Muscle layer of duodenum (tissue), 2 donors: Measurements from ENCODE around the gene NTM.

Experiments used
- H3K27ac ChIP-seq: one replicate; pipeline ENCODE4 v1.7.0; 2013; ENCODE audit warnings: mild to moderate bottlenecking, low read length
- H3K27me3 ChIP-seq: one replicate; pipeline ENCODE4 v1.7.0; 2013; ENCODE audit warnings: low read depth, mild to moderate bottlenecking, control low read depth, low read length
- H3K36me3 ChIP-seq, 2 donors: one replicate each; pipeline ENCODE4 v1.7.0; 2013; ENCODE audit warnings: low read length in 2 of 2, control low read depth in 1 of 2, mild to moderate bottlenecking in 1 of 2; ENCODE audit not compliant: insufficient read depth in 2 of 2, control insufficient read depth in 1 of 2
- H3K4me1 ChIP-seq, 2 donors: one replicate each; pipeline ENCODE4 v1.7.0; 2013; ENCODE audit warnings: low read length in 2 of 2, mild to moderate bottlenecking in 2 of 2, control low read depth in 1 of 2, moderate library complexity in 1 of 2; ENCODE audit not compliant: insufficient read depth in 2 of 2, control insufficient read depth in 1 of 2
- H3K4me3 ChIP-seq, 2 donors: one replicate each; pipeline ENCODE4 v1.7.0; 2013; ENCODE audit warnings: low read length in 2 of 2, low read depth in 1 of 2, mild to moderate bottlenecking in 1 of 2
- H3K9me3 ChIP-seq, 2 donors: one replicate each; pipeline ENCODE4 v1.7.0; 2013; ENCODE audit warnings: low read length in 2 of 2, control low read depth in 1 of 2, mild to moderate bottlenecking in 1 of 2; ENCODE audit not compliant: control insufficient read depth in 1 of 2
- donor health status: healthy.

NTM gene

GRCh38 chr11:131393691-131394090 is 23.3 kb downstream of the NTM start:
- H3K36me3 ChIP-seq, result no peaks in the 10 kb centered on the region
- H3K27me3 ChIP-seq, result no peaks in the 10 kb centered on the region
- H3K4me1 ChIP-seq, result no peaks in the 10 kb centered on the region
- no peak overlapping the region for H3K27ac ChIP-seq
- no peak overlapping the region for H3K4me3 ChIP-seq
- H3K9me3 ChIP-seq, result no peaks in the 10 kb centered on the region

DNA sequence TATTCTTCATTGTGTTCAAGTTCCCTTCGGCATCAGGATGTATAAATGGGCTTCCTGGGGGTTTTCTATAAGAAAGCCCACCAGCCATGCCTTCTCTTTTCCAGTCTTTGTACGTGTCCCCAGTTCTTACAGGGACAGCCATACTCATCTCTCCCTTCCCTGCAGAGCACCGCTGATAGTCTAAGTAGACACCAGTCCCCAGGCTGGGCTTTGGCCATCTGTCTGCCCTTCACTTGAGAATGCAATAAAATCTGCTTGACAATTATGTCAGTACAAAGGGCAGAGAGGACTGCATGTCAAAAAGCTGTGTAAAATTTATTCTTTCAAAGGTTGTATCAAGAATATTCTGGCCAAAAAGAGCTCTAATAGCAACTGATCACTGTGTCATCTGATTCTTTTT is 27.3 kb downstream of the NTM start:
- H3K27ac ChIP-seq, result no peak overlapping the region
- no peaks in the 10 kb centered on the region for H3K9me3 ChIP-seq
- no peaks in the 10 kb centered on the region for H3K4me1 ChIP-seq
- H3K27me3 ChIP-seq, result no peaks in the 10 kb centered on the region
- no peaks in the 10 kb centered on the region for H3K36me3 ChIP-seq
- no peak overlapping the region for H3K4me3 ChIP-seq

- no peaks in the 10 kb centered on the region for H3K4me1 ChIP-seq
- H3K27me3 ChIP-seq, result no peaks in the 10 kb centered on the region
- H3K9me3 ChIP-seq, result no peaks in the 10 kb centered on the region
- no peaks in the 10 kb centered on the region for H3K36me3 ChIP-seq
- H3K4me3 ChIP-seq, result no peak overlapping the region
- no peak overlapping the region for H3K27ac ChIP-seq
Measured at GRCh38 chr11:131402040-131402439, 31.6 kb downstream of the NTM start.

GRCh38 chr11:131404010-131404409 is 33.6 kb downstream of the NTM start:
- Histone ChIP-seq H3K27me3 (no peaks in the 10 kb centered on the region), H3K9me3 (no peaks in the 10 kb centered on the region), H3K4me3 (no peak overlapping the region), H3K4me1 (no peaks in the 10 kb centered on the region), H3K36me3 (no peaks in the 10 kb centered on the region), H3K27ac (no peak overlapping the region)

- Histone ChIP-seq H3K4me3 (no peak overlapping the region), H3K27me3 (no peaks in the 10 kb centered on the region), H3K27ac (no peak overlapping the region), H3K4me1 (no peaks in the 10 kb centered on the region), H3K36me3 (no peaks in the 10 kb centered on the region), H3K9me3 (no peaks in the 10 kb centered on the region)
Measured at GRCh38 chr11:131408025-131408640, 37.7 kb downstream of the NTM start.

DNA sequence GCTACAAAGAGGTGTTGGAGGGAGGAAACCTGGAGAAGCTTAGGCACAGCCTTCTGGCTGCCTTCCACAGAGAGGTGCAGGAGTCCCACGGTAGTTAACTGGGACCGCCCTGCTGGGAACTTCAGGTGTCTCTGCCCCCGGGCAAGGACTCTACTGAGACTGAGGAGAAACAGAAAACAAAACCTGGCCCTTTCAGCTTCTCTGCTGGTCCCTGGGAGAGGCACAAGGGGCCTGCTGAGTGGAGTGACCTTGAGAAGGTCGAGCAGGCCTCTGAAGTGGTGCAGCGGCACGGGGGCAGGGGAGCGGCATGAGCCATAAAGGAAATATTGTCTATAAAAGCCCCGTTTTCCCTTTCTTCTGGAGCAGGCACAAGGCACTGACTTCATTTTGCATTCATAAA is 38.9 kb downstream of the NTM start:
- Histone ChIP-seq H3K4me3 (no peak overlapping the region), H3K4me1 (no peaks in the 10 kb centered on the region), H3K27ac (no peak overlapping the region), H3K27me3 (no peaks in the 10 kb centered on the region), H3K36me3 (no peaks in the 10 kb centered on the region), H3K9me3 (no peaks in the 10 kb centered on the region)

- H3K36me3 ChIP-seq, result no peaks in the 10 kb centered on the region
- H3K4me1 ChIP-seq, result no peaks in the 10 kb centered on the region
- H3K27me3 ChIP-seq, result no peaks in the 10 kb centered on the region
- no peak overlapping the region for H3K27ac ChIP-seq
- no peaks in the 10 kb centered on the region for H3K9me3 ChIP-seq
- no peak overlapping the region for H3K4me3 ChIP-seq
Measured at GRCh38 chr11:131411636-131412035, 41.2 kb downstream of the NTM start.

GRCh38 chr11:131412061-131412460 is 41.6 kb downstream of the NTM start:
- no peaks in the 10 kb centered on the region for H3K9me3 ChIP-seq
- H3K36me3 ChIP-seq, result no peaks in the 10 kb centered on the region
- no peak overlapping the region for H3K4me3 ChIP-seq
- no peaks in the 10 kb centered on the region for H3K27me3 ChIP-seq
- H3K4me1 ChIP-seq, result no peaks in the 10 kb centered on the region
- no peak overlapping the region for H3K27ac ChIP-seq

DNA sequence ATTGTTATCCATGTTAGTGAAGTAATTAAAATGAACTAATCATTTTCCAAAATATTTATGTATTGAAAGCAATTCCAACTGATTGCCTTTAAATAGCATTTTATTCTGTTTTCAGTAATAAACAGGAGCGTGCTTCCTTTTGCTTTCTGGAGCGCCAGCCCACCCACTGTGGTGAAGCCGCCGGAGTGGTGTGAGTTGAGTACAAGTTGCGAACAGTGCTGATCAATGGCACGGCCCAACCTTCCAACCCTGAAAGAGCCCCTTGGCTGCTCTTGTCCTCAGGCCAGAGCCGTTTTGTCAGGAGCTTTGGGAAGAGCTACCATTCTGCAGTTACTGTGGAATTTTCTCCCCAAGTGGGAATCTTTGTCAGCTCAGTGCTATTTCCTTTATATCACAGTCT is 42.8 kb downstream of the NTM start:
- Histone ChIP-seq H3K27me3 (no peaks in the 10 kb centered on the region), H3K4me3 (no peak overlapping the region), H3K4me1 (no peaks in the 10 kb centered on the region), H3K36me3 (no peaks in the 10 kb centered on the region), H3K9me3 (no peaks in the 10 kb centered on the region), H3K27ac (no peak overlapping the region)

DNA sequence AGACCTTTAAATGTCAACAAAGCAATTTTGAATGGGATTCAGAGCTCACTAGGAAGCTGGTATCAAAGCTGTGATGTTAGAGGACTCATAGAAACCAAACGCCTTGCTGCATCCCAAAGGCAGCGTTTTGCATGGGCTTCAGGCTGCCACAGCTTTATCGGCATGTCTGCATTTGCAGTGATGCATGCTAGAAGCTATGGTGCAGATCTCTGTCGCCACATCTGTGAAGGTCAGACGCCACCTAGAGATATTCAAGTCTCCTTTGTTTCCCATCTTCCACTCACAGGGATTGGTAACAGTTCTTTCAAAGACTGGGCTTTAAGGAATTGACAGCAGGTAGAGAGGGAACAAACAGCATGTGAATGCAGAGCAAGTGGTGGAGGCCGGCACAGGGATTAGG is 47.8 kb downstream of the NTM start:
- Histone ChIP-seq H3K27ac (no peak overlapping the region), H3K27me3 (no peaks in the 10 kb centered on the region), H3K36me3 (no peaks in the 10 kb centered on the region), H3K4me1 (no peaks in the 10 kb centered on the region), H3K4me3 (no peak overlapping the region), H3K9me3 (no peaks in the 10 kb centered on the region)

DNA sequence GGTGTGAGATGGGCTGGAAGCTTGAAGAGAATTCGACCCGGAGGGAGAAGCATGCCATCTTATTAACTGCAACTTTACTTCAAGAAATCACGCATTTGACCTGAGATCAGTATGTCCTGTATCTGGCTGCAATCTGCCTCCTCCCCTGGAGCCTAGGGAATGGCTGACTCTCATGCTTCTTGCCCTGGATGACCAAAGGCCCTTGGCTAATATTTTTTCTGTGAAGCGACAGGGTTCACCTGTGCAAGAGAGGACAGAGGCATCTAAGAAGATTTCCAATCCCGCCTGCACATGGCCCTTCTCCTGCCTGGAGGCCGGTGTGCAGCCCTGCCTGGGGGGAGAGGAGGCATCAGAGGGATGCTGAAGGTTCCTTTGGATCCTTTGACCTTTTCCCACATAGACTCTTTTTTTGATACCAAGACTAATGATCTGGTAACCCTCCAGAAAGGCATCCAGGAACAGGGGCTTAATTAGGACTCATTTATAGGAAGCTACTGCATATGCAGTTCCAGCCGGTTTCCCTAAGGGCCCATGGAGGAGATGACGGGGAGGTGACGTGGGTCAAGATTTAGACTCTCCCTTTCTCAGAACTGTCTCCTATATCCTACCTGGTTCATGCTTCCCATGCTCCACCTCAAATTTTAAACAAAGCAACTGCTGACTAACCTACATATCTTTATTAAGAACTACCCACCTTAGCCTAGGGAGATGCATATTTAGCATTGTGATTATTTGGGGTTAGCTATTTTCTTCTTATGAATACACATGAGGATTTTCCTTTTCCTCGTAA is 50.8 kb downstream of the NTM start:
- H3K27me3 ChIP-seq, result no peaks in the 10 kb centered on the region
- no peak overlapping the region for H3K27ac ChIP-seq
- H3K9me3 ChIP-seq, result no peaks in the 10 kb centered on the region
- no peaks in the 10 kb centered on the region for H3K36me3 ChIP-seq
- H3K4me3 ChIP-seq, result no peak overlapping the region
- H3K4me1 ChIP-seq, result no peaks in the 10 kb centered on the region

GRCh38 chr11:131422029-131422428 is 51.6 kb downstream of the NTM start:
- H3K4me3 ChIP-seq, result no peak overlapping the region
- no peaks in the 10 kb centered on the region for H3K9me3 ChIP-seq
- no peaks in the 10 kb centered on the region for H3K4me1 ChIP-seq
- H3K27me3 ChIP-seq, result no peaks in the 10 kb centered on the region
- no peak overlapping the region for H3K27ac ChIP-seq
- H3K36me3 ChIP-seq, result no peaks in the 10 kb centered on the region
